ENCODE measurements around the gene PDIK1L.

Gene PDIK1L

DNA sequence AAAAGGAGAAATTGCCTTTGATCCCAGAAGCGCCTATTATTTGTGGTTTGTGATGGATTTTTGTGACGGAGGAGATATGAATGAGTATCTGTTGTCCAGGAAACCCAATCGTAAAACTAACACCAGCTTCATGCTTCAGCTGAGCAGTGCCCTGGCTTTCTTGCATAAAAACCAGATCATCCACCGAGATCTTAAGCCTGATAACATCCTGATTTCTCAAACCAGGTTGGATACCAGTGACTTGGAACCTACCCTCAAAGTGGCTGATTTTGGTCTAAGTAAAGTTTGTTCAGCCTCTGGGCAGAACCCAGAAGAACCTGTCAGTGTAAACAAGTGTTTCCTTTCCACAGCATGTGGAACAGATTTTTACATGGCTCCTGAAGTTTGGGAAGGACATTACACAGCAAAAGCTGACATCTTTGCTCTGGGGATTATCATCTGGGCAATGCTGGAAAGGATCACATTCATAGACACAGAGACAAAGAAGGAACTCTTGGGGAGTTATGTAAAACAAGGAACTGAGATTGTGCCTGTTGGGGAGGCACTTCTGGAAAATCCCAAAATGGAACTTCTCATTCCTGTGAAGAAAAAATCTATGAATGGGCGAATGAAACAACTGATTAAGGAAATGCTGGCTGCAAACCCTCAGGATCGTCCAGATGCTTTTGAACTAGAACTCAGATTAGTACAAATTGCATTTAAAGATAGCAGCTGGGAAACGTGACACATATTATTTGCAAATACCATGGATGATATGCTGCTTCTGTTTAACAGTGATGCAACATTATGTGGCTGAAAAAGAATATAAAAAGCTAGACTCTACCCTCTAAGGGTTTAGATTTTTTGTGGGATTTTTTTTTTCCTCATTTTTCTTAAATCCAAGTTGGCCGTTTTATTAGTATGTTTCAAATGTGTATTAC is 10.5 kb downstream of the PDIK1L start:
- no peak for DNase-seq (ENCODE audit: low read depth)
- TF ChIP-seq CTCF (conservative IDR thresholded peaks at IDR 0.05; ENCODE audit: low read depth, low read length), result no peak
- H3K4me3 ChIP-seq (ENCODE audit: low read length), result no peak overlapping the region

- DNase-seq (ENCODE audit: low read depth), result peak; percentile 76
- TF ChIP-seq CTCF (conservative IDR thresholded peaks at IDR 0.05; ENCODE audit: low read depth, low read length), result no peak
- H3K4me3 ChIP-seq (ENCODE audit: low read length), result no peak overlapping the region
Observed at GRCh38 chr1:26122988-26123973, 11.7 kb downstream of the PDIK1L start.

DNA sequence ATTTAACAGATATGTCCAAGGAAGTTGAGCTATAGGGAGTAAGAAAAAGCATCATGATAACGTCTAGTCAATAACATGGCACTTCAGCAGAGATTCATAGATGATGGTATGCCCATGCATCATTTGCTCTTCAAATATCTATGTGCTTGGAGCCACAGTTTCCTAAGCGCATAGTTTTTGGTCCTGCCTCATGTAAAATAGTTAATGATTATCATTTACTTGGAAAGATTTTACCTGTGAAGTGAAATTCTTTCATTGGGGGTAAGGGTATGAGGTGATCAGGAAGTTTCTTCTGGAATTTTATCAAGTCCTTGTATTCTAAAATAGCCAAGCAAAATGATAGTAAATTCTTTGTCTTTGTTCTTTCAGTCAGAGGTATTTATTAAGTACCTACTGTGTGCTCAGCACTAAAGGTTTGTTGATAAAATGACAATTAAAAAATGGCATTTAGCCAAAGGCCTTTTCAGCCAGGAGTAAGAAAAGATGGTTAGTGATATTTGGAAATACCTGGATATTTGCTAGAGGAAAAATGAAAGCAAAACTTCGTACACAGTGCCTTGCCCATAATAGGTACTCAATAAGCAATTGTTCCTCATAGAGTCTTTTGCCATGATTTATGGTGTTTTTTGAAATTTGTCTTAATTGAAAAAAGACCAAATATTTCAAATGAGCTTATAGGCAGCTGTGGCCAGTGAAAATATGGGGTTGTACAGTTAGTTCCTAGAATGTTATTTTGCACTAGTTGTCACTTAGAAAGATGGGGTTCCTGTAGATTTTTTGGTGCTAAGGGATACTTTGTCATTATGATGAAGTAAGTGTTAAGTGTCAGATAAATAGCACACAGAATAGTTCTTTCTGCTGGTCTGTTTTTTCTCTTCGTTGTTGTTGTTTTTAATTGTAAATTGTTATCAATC is 13.1 kb downstream of the PDIK1L start:
- DNase-seq (ENCODE audit: low read depth), result no peak
- TF ChIP-seq CTCF (conservative IDR thresholded peaks at IDR 0.05; ENCODE audit: low read depth, low read length), result no peak
- H3K4me3 ChIP-seq (ENCODE audit: low read length), result no peak overlapping the region

DNA sequence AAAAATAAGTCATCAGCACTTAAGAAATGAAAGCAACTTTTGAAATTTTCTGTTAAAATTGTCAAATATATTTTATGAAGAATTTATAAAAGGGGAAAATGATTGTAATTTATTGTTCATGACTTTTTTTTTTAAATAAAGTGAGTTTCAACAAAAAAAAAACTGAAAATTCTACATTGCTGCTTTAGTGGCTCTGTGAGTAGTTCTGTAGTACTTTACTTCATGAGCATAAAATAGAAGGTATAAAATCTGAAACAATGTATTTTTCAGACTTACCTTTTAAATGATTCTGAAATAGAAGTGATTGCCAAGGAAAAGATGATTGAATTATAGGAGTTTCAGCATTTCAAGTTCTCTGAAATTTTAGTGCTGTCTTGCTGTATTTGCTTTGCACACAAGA is 13.8 kb downstream of the PDIK1L start:
- H3K4me3 ChIP-seq (ENCODE audit: low read length), result no peak overlapping the region
- no peak for DNase-seq (ENCODE audit: low read depth)
- no peak for TF ChIP-seq CTCF (conservative IDR thresholded peaks at IDR 0.05; ENCODE audit: low read depth, low read length)

DNA sequence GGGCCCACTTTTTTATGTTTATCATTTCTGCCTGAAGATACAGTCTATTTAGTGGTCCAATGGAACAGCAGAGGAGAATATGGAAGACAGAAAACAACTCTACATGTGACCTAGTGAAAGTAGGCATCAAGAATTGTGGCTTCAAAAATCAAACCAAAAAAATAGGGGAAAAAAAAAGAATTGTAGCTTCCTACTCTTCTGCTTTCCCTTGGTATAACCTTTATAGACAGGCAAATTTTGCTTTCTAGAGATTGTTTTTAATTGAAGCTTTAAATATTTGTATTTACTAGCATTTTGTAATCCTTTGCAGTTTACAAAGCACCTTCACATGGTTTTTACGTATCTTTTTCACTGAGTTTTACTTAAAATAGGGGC is 14.3 kb downstream of the PDIK1L start:
- DNase-seq (ENCODE audit: low read depth), result no peak
- no peak overlapping the region for H3K4me3 ChIP-seq (ENCODE audit: low read length)
- no peak for TF ChIP-seq CTCF (conservative IDR thresholded peaks at IDR 0.05; ENCODE audit: low read depth, low read length)

DNA sequence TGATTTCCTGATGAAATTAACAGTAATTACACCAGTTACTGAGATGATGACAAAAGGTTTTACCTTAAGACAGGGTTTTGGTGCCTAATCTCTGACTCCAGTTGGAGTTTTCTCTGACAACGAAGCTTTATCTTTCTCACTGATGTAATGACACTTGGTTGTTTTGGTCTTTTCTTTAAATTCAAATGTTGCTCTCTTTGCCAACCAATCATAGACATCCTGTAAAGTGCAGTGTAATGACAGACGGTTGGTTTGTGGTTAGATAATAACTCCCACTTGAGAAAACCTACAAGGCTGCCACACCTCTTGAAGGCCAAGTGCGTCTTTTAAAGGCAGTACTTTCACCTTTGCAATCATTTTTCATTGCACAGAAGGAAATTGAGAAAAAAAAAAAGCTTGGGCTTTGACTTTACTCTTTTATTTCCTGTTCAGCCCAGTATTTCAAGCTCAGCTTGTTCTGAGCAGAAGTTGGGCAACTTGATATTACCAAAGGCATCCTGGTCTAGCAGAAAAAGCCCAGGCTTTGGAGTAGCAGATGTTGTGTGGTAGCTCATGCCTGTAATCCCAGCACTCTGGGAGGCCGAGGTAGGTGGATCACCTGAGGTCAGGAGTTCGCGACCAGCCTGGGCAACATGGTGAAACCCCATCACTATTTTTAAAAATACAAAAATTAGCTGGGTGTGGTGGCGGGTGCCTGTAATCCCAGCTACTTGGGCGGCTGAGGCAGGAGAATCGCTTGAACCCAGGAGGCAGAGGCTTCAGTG is 14.9 kb downstream of the PDIK1L start:
- DNase-seq (ENCODE audit: low read depth), result no peak
- H3K4me3 ChIP-seq (ENCODE audit: low read length), result no peak overlapping the region

More for the DNA sequence above, 14.9 kb downstream of the PDIK1L start:
- no peak for TF ChIP-seq CTCF (conservative IDR thresholded peaks at IDR 0.05; ENCODE audit: low read depth, low read length)

All from retinal pigment epithelial cell (primary cell).